ENCODE results near the gene KNDC1. TPM values are rescaled to one million over a fixed set of nuclear protein-coding genes. Genes with fewer than 3 reads are reported as not detected.

Gene KNDC1
- polyA plus RNA-seq, 1 donor from 2014 or later = 4.3 TPM

DNA sequence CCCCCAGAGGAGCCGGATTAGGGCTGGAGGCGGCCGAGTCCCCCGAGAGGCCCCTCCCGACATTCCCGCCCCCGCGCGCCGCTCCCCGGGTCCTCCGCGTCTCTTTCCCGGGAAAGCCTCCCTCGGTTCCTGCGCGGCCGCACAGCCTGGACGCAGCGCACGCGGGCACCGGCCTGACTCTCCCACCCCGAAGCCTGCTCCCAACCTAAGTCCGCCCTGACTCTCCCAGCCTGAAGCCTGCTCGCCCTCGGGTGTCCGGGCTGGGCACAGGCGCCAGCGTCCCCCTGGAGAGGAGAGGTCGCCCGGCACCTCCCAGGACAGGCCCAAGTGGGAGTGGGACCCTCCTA, 77.2 kb downstream of the KNDC1 start:
- Histone ChIP-seq H3K79me2 (replicated peaks; ENCODE audit: insufficient read depth, low read length) (no peaks in the 10 kb centered on the region), H3K9me2 (ENCODE audit: insufficient read depth, low read length) (no peaks in the 10 kb centered on the region), H3K4me2 (ENCODE audit: low read length) (no peak overlapping the region), H2AFZ (ENCODE audit: low read depth, low read length) (no peak overlapping the region), H3K4me3 (ENCODE audit: low read length) (peak overlapping the region; percentile 52), H3K27me3 (ENCODE audit: insufficient read depth, low read depth, low read length) (peaks cover 68% of the 10 kb centered on the region), H4K20me1 (ENCODE audit: insufficient read depth) (no peaks in the 10 kb centered on the region), H3F3A (ENCODE audit: insufficient read depth, low read length, poor library complexity, severe bottlenecking) (no peaks in the 10 kb centered on the region), H3K9me3 (ENCODE audit: low read length) (no peaks in the 10 kb centered on the region), H3K36me3 (ENCODE audit: insufficient read depth, low read length) (no peaks in the 10 kb centered on the region), H3K27ac (ENCODE audit: low read length) (no peak overlapping the region), H3K9ac (ENCODE audit: low read length) (no peak overlapping the region)
- TF ChIP-seq EP300 (conservative IDR thresholded peaks at IDR 0.05; ENCODE audit: poor library complexity, severe bottlenecking) = no peak
- TF ChIP-seq EZH2 (IDR thresholded peaks at IDR 0.05; ENCODE audit: borderline replicate concordance, insufficient read depth, low read length, poor library complexity, severe bottlenecking) = no peak

DNA sequence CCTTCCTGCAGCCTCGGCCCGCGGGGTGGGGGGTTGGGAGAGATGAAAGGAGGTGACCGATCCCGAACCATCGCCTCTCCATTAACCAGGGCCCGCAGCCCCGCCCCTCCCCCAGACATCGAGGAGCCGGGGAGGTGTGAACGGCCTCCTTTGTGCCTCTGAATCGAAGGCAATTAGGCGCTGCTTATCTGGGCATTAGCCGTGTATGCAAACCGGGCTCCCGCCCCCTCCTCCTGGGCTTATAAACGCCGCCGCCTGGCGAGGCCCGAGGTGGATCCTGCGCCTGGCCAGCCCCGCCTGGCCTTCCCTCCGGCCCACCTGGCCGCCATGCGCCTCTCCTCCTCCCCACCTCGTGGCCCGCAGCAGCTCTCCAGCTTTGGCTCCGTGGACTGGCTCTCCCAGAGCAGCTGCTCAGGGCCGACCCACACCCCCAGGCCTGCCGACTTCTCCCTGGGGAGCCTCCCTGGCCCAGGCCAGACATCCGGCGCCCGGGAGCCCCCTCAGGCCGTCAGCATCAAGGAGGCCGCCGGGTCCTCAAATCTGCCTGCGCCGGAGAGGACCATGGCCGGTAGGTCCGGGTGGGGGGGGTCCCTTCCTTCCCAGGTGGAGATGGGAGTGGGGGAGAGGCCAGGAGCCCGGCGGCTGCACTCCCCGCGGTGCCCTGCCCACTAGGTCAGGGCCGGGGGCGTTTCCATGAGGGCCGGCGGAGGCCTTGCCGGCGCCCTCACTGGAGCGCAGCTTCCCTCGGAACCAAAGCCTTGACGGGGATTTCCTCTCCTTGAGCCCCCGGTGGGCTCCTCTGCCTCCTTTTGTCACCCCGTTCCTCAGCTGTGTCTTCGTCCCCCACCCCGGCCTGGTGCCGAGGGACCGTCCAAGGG, 77.8 kb downstream of the KNDC1 start, which contains the start of gene VENTX:
Gene VENTX (plus strand): TSS at position 268 of the 878 bp plus-strand sequence. CDS start 60 bp downstream, at position 328.
- no peaks in the 10 kb centered on the region for H3K79me2 ChIP-seq (replicated peaks; ENCODE audit: insufficient read depth, low read length)
- H3K4me2 ChIP-seq (ENCODE audit: low read length) = no peak within 1 kb of the TSS
- H2AFZ ChIP-seq (ENCODE audit: low read depth, low read length) = no peak within 1 kb of the TSS

More for the DNA sequence above, 77.8 kb downstream of the KNDC1 start, which contains the start of gene VENTX:
- peaks cover 63% of the 10 kb centered on the region for H3K27me3 ChIP-seq (ENCODE audit: insufficient read depth, low read depth, low read length)
- H3K9me2 ChIP-seq (ENCODE audit: insufficient read depth, low read length) = no peaks in the 10 kb centered on the region
- H4K20me1 ChIP-seq (ENCODE audit: insufficient read depth) = no peaks in the 10 kb centered on the region
- no peaks in the 10 kb centered on the region for H3F3A ChIP-seq (ENCODE audit: insufficient read depth, low read length, poor library complexity, severe bottlenecking)
- no peaks in the 10 kb centered on the region for H3K36me3 ChIP-seq (ENCODE audit: insufficient read depth, low read length)
- no peak within 1 kb of the TSS for H3K27ac ChIP-seq (ENCODE audit: low read length)
- H3K4me3 ChIP-seq (ENCODE audit: low read length) = peak within 1 kb of the TSS; percentile 52
- no peak within 1 kb of the TSS for H3K9ac ChIP-seq (ENCODE audit: low read length)
- H3K9me3 ChIP-seq (ENCODE audit: low read length) = no peaks in the 10 kb centered on the region
- TF ChIP-seq, protein P1, sequence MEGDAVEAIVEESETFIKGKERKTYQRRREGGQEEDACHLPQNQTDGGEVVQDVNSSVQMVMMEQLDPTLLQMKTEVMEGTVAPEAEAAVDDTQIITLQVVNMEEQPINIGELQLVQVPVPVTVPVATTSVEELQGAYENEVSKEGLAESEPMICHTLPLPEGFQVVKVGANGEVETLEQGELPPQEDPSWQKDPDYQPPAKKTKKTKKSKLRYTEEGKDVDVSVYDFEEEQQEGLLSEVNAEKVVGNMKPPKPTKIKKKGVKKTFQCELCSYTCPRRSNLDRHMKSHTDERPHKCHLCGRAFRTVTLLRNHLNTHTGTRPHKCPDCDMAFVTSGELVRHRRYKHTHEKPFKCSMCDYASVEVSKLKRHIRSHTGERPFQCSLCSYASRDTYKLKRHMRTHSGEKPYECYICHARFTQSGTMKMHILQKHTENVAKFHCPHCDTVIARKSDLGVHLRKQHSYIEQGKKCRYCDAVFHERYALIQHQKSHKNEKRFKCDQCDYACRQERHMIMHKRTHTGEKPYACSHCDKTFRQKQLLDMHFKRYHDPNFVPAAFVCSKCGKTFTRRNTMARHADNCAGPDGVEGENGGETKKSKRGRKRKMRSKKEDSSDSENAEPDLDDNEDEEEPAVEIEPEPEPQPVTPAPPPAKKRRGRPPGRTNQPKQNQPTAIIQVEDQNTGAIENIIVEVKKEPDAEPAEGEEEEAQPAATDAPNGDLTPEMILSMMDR (IDR thresholded peaks at IDR 0.05; ENCODE audit: poor library complexity, severe bottlenecking) = no peak
- no peak for TF ChIP-seq EP300 (conservative IDR thresholded peaks at IDR 0.05; ENCODE audit: poor library complexity, severe bottlenecking)
- TF ChIP-seq RAD21 (conservative IDR thresholded peaks at IDR 0.05) = no peak
- TF ChIP-seq, protein P2, sequence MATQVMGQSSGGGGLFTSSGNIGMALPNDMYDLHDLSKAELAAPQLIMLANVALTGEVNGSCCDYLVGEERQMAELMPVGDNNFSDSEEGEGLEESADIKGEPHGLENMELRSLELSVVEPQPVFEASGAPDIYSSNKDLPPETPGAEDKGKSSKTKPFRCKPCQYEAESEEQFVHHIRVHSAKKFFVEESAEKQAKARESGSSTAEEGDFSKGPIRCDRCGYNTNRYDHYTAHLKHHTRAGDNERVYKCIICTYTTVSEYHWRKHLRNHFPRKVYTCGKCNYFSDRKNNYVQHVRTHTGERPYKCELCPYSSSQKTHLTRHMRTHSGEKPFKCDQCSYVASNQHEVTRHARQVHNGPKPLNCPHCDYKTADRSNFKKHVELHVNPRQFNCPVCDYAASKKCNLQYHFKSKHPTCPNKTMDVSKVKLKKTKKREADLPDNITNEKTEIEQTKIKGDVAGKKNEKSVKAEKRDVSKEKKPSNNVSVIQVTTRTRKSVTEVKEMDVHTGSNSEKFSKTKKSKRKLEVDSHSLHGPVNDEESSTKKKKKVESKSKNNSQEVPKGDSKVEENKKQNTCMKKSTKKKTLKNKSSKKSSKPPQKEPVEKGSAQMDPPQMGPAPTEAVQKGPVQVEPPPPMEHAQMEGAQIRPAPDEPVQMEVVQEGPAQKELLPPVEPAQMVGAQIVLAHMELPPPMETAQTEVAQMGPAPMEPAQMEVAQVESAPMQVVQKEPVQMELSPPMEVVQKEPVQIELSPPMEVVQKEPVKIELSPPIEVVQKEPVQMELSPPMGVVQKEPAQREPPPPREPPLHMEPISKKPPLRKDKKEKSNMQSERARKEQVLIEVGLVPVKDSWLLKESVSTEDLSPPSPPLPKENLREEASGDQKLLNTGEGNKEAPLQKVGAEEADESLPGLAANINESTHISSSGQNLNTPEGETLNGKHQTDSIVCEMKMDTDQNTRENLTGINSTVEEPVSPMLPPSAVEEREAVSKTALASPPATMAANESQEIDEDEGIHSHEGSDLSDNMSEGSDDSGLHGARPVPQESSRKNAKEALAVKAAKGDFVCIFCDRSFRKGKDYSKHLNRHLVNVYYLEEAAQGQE (IDR thresholded peaks at IDR 0.05; ENCODE audit: borderline replicate concordance) = no peak
- no peak for TF ChIP-seq TAF1 (IDR thresholded peaks at IDR 0.05; ENCODE audit: low read depth)
- TF ChIP-seq MXI1 (conservative IDR thresholded peaks at IDR 0.05; ENCODE audit: poor library complexity, severe bottlenecking) = no peak
- no peak for TF ChIP-seq EZH2 (IDR thresholded peaks at IDR 0.05; ENCODE audit: borderline replicate concordance, insufficient read depth, low read length, poor library complexity, severe bottlenecking)
- no peak for TF ChIP-seq SMC3 (conservative IDR thresholded peaks at IDR 0.05; ENCODE audit: poor library complexity)
- TF ChIP-seq POLR2AphosphoS5 (IDR thresholded peaks at IDR 0.05) = no peak
